GM21786 (cell line): Measurements from ENCODE around the gene CDC42EP2.

Experiments
- ATAC-seq: cut with Tn5 transposase; IDR thresholded peaks from one replicate; pipeline ENCODE4 v1.9.1; 2021; ENCODE audit not compliant: unreplicated experiment

CDC42EP2 gene

DNA sequence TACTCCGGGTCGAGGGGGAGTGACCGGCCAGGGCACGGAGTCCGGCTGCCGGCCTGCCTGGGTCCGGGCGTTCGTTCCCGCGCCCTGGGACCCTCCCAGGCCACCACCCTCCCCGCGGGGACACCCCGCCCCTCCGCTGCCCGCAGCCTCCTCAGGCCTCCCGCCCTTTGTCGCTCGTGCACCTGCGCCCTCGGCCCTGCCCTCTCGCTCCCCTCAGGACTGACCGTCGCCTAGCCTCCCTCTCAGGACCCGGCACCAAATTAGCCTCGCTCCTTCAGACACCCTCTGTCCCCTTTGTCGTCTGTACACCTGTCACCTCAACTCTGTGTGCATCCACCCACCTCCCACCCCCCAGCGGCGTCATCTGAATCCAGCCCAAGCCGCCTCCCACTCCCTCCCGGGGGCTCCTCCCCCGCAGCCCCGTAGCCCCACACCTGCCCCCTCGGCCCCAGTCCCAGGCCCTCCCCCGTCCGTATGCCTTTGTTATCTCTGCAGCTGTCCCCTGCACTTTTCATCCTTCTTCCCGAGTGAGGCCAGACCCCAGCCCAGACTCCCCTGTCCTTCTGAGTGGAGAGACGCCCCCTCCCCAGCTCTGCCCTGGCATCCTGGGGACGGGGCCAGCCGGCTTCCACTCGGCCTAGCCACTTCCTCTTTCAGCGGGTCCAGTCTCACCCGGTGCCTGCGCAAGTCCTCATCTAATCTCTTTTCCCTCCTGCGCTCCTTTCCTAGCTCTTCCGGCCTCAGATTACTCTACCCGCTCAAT, 40.5 kb downstream of the CDC42EP2 start:
- ATAC-seq, result peak; percentile 25

DNA sequence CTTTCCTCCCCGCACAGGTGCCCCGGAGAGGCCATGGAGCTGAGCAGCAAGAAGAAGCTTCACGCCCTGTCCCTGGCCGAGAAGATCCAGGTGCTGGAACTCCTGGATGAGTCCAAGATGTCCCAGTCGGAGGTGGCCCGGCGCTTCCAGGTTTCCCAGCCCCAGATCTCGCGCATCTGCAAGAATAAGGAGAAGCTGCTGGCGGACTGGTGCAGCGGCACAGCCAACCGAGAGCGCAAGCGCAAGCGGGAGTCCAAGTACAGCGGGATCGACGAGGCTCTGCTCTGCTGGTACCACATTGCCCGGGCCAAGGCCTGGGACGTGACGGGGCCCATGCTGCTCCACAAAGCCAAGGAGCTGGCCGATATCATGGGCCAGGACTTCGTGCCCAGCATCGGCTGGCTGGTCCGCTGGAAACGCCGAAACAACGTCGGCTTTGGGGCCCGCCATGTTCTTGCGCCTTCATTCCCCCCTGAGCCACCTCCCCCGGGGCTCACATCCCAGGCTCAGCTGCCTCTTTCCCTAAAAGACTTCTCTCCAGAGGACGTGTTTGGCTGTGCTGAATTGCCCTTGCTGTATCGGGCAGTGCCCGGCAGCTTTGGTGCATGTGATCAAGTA, 41.2 kb downstream of the CDC42EP2 start:
- ATAC-seq, result no peak

DNA sequence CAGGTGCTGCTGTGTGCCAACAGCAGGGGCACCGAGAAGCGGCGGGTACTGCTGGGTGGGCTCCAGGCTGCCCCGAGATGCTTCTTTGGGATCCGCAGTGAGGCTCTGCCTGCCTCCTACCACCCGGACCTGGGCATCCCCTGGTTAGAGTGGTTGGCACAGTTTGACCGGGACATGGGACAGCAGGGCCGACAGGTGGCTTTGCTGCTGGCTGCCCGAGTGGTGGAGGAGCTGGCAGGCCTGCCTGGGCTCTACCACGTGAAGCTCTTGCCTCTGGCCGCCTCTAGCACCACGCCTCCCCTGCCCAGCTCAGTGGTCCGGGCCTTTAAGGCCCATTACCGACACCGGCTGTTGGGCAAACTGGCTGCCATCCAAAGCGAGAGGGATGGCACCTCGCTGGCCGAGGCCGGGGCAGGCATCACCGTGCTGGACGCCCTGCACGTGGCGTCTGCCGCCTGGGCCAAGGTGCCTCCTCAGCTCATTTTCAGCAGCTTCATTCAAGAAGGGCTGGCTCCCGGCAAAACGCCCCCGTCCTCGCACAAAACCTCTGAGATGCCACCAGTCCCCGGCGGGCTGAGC, 41.8 kb downstream of the CDC42EP2 start:
- no peak for ATAC-seq

DNA sequence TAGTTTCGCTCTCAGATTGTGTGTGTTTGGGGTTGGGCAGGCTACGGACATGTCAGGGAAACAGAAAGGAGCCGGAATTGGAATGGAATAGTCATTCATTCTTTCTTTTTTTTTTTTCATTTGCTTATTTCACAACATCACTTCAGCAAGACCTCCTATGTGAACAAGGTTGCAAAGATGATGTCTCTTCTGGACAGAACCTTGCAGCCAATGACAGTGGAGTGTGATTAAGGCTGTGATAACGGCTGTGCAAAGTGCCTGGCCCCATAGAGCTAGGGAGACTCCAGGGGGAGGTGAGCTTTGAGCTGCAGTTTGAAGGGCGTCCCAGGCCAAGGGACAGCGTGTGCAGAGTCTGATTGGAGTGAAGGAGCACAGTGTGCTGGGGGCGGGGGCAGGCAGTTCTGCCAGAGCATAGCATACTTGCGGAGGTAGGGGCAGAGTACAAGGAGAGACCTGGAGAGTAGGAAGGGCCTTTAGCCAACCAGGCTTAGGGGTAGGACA, 43.2 kb downstream of the CDC42EP2 start:
- ATAC-seq, result no peak

DNA sequence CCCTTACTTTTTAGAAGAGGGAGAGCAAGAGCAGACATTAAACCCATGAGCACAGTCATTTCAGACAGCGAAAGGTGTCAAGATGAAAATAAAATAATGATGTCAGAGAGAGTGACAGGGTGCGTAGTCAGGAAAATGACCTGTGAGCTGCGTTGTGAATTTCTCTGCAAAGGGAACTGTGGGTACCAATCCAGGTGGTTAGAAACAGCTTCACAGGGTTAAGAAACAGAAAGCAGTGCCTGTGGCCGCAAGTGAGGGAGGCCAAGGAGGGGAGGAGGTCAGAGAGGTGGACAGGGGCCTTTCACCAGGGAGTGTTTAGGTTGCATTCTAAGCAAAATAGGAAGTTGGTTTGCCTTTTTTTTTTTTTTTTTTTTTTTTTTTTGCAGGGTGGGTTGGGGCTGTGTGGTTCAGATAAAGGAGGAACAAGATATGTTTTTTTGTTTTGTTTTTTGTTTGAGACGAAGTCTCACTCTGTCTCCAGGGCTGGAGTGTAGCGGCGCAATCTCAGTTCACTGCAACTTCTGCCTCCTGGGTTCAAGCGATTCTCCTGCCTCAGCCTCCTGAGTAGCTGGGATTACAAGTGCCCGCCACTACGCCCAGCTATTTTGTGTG, 47.8 kb downstream of the CDC42EP2 start:
- ATAC-seq, result peak; percentile 53

DNA sequence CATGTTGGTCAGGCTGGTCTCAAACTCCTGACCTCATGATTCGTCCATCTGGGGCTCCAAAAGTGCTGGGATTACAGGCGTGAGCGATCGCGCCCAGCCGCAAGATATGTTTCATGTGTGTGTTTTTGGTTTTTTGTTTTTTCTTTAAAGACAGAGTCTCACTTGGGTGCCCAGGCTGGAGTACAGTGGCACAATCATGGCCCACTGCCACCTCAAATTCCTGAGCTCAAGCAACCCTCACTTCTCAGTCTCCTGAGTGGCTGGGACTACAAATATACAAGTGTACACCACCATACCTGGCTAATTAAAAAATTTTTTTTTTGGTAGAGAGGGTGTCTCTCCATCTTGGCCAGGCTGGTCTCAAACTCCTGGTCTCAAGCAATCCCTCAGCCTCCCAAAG, 48.3 kb downstream of the CDC42EP2 start:
- ATAC-seq, result no peak

DNA sequence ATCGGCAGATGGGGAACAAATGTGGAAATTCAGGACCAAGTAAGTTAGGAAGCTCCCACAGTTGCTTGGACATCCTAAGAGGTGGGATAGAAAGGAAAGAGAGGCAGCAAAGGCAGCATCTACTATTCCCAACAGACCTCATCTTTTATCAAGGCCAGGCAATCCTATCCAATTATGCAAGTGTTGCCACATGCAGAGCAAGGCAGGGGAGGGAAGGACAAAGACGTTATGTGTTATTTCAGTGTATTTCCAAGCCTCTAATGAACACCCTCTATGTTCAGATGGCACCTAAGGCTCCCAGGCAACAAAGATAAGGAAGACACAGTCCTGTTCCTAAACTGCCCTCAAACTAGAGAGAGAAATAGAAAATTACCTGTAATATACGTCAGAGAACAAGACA, 49.1 kb downstream of the CDC42EP2 start:
- no peak for ATAC-seq

DNA sequence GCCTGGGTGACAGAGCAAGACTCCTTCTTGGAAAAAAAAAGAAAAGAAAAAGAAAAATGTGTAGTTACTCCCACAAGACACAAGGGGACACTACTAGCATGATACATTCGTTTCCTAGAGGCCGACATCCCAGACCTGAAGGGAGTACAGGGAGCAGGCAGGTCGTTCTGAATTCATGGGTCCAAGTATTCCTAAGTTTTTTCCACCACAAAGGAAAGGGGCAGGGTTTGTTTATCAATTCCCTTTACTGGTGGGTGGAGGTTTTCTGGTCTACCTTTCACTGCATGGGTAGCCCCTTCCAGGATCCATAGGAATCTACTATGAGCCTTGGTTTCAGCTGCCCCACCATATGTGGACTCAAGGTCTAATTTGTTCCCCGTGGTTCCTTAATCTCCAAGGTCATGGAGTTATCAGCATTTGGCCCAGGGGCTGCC, 51.7 kb downstream of the CDC42EP2 start:
- no peak for ATAC-seq

DNA sequence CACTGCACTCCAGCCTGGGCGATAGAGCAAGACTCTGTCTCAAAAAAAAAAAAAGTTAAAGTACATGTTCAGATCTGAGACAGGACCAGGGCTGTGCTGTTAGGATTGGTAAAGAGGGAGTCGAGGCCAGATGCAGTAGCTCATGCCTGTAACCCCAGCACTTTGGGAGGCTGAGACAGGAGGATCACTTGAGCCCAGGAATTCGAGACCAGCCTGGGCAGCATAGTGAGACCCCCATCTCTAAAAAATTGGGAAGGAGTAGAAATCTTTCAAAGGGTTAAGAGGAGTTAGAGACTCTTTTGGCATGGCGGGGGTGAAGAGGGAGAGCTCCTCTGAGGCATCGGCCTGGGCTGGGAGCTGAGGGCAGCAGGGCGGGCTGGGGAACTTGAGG, 56.0 kb downstream of the CDC42EP2 start:
- no peak for ATAC-seq
